MM.1S (cell line): ENCODE results near the gene EHMT2.
"Not testable (repeated sequence)": the region's sequence is repeated elsewhere in the genome, so short reads cannot be mapped to it uniquely, and the experiment has no call there.

Experiments used
- DNase-seq: peaks from one replicate; pipeline ENCODE4 v3.0.0-alpha.2; 2015
- H2AFZ ChIP-seq: fragments of 300-600 bp; sonication (generic); 2 replicates; pipeline ENCODE4 v1.6.0; 2016; ENCODE audit warnings: antibody characterized with exemption, low read length
- H3F3A ChIP-seq: fragments of 300-600 bp; sonication (generic); 2 replicates; pipeline ENCODE4 v1.6.1; 2016; ENCODE audit warnings: mild to moderate bottlenecking, antibody characterized with exemption, low read length, moderate library complexity, mixed read lengths; ENCODE audit not compliant: insufficient read depth
- H3K27ac ChIP-seq: fragments of 300-600 bp; sonication (generic); 2 replicates; pipeline ENCODE4 v1.5.1; 2016; ENCODE audit warnings: mild to moderate bottlenecking, low read length
- H3K27me3 ChIP-seq: fragments of 300-600 bp; sonication (generic); replicated peaks from 2 replicates; pipeline ENCODE4 v1.6.0; 2016; ENCODE audit warnings: low read length; ENCODE audit not compliant: insufficient read depth
- H3K36me3 ChIP-seq: fragments of 300-600 bp; sonication (generic); replicated peaks from 2 replicates; pipeline ENCODE4 v1.6.1; 2016; ENCODE audit warnings: mild to moderate bottlenecking, low read length, mixed read lengths; ENCODE audit not compliant: insufficient read depth
- H3K4me1 ChIP-seq: fragments of 300-600 bp; sonication (generic); 2 replicates; pipeline ENCODE4 v1.6.1; 2016; ENCODE audit warnings: low read length, mixed read lengths
- H3K4me2 ChIP-seq: fragments of 300-600 bp; sonication (generic); 2 replicates; pipeline ENCODE4 v1.6.0; 2016; ENCODE audit warnings: low read depth, low read length
- H3K4me3 ChIP-seq: fragments of 300-600 bp; sonication (generic); 2 replicates; pipeline ENCODE4 v1.5.1; 2016; ENCODE audit warnings: low read length, mixed read lengths
- H3K79me2 ChIP-seq: fragments of 300-600 bp; sonication (generic); 2 replicates; pipeline ENCODE4 v1.6.1; 2016; ENCODE audit warnings: mixed run types, low read length, mixed read lengths
- H3K9ac ChIP-seq: fragments of 300-600 bp; sonication (generic); 2 replicates; pipeline ENCODE4 v1.6.1; 2016; ENCODE audit warnings: low read length, mixed read lengths
- H3K9me2 ChIP-seq: fragments of 300-600 bp; sonication (generic); replicated peaks from 2 replicates; pipeline ENCODE4 v1.6.1; 2016; ENCODE audit warnings: mild to moderate bottlenecking, low read length, mixed read lengths; ENCODE audit not compliant: insufficient read depth
- H3K9me3 ChIP-seq: fragments of 300-600 bp; sonication (generic); replicated peaks from 2 replicates; pipeline ENCODE4 v1.6.1; 2016; ENCODE audit warnings: mild to moderate bottlenecking, low read length, mixed read lengths; ENCODE audit not compliant: insufficient read depth
- H4K20me1 ChIP-seq: fragments of 300-600 bp; sonication (generic); 2 replicates; pipeline ENCODE4 v1.6.1; 2016; ENCODE audit warnings: mild to moderate bottlenecking, low read length, moderate library complexity, mixed read lengths; ENCODE audit not compliant: insufficient read depth
- CTCF ChIP-seq: fragments of 300-600 bp; sonication (generic); IDR thresholded peaks from 2 replicates; pipeline ENCODE4 v1.5.1; 2016; ENCODE audit warnings: antibody characterized with exemption, low read length, mixed read lengths
- EZH2 ChIP-seq: fragments of 300-600 bp; sonication (generic); optimal IDR thresholded peaks from 2 replicates; pipeline ENCODE3; 2017; ENCODE audit warnings: low read depth, mild to moderate bottlenecking, antibody characterized with exemption, low read length, mixed read lengths
- EZH2phosphoT487 ChIP-seq: fragments of 300-600 bp; sonication (generic); IDR thresholded peaks from 2 replicates; pipeline ENCODE4 v1.6.1; 2018; ENCODE audit warnings: antibody characterized with exemption, low read length

The EHMT2 gene

GRCh38 chr6:31908791-31909190 lies 11.3 kb upstream of the EHMT2 start:
- Histone ChIP-seq H3K27ac (peak overlapping the region; percentile 51; the same call in 1 of the 2 replicates), H3K27me3 (no peaks in the 10 kb centered on the region), H3K79me2 (no peaks in the 10 kb centered on the region), H4K20me1 (no peaks in the 10 kb centered on the region), H3K4me2 (peak overlapping the region; percentile 56), H3K4me1 (peaks cover 14% of the 10 kb centered on the region; the same call in 1 of the 2 replicates), H3K4me3 (peak overlapping the region; percentile 10; the same call in 1 of the 2 replicates), H3F3A (peaks cover 8% of the 10 kb centered on the region), H3K36me3 (no peaks in the 10 kb centered on the region), H3K9ac (peak overlapping the region; percentile 25; the same call in 1 of the 2 replicates), H3K9me2 (no peaks in the 10 kb centered on the region), H2AFZ (0 out of 2 replicates have a peak overlapping the region, but pooled peaks have one; percentile 7), H3K9me3 (no peaks in the 10 kb centered on the region)
- TF ChIP-seq EZH2phosphoT487 (no peak), CTCF (no peak), EZH2 (no peak)
- peak; percentile 46 for DNase-seq

- not testable (repeated sequence) for H3K9ac ChIP-seq, H3K79me2 ChIP-seq, H3F3A ChIP-seq, H3K9me3 ChIP-seq, H3K27me3 ChIP-seq, H3K4me3 ChIP-seq, H3K9me2 ChIP-seq, DNase-seq, H4K20me1 ChIP-seq, H3K36me3 ChIP-seq
- Histone ChIP-seq H3K4me1 (peaks cover 14% of the 10 kb centered on the region; the same call in 1 of the 2 replicates), H3K4me2 (peak overlapping the region; percentile 56; the same call in 1 of the 2 replicates), H2AFZ (0 out of 2 replicates have a peak overlapping the region, but pooled peaks have one; percentile 7), H3K27ac (peak overlapping the region; percentile 51; the same call in 1 of the 2 replicates)
Observed at GRCh38 chr6:31908255-31908654, 10.8 kb upstream of the EHMT2 start.

- Histone ChIP-seq H3K4me1 (peaks cover 14% of the 10 kb centered on the region; the same call in 1 of the 2 replicates), H3K27ac (no peak overlapping the region)
Observed at GRCh38 chr6:31907158-31907813, 9.8 kb upstream of the EHMT2 start.

GRCh38 chr6:31906727-31907126 lies 9.2 kb upstream of the EHMT2 start:
- H3K36me3 ChIP-seq, H3K4me2 ChIP-seq, H3K79me2 ChIP-seq, H3K4me3 ChIP-seq, H4K20me1 ChIP-seq, H2AFZ ChIP-seq, DNase-seq, H3K27me3 ChIP-seq, H3K9me2 ChIP-seq, H3K9me3 ChIP-seq, H3K9ac ChIP-seq, H3K27ac ChIP-seq: not testable (repeated sequence)
- H3F3A ChIP-seq, result peaks cover 18% of the 10 kb centered on the region
- H3K4me1 ChIP-seq, result peaks cover 14% of the 10 kb centered on the region; the same call in 1 of the 2 replicates

More at GRCh38 chr6:31907158-31907813, 9.8 kb upstream of the EHMT2 start:
- Histone ChIP-seq H3K27me3 (no peaks in the 10 kb centered on the region), H3K9me2 (no peaks in the 10 kb centered on the region), H3K9ac (no peak overlapping the region), H3K9me3 (no peaks in the 10 kb centered on the region), H2AFZ (no peak overlapping the region), H4K20me1 (no peaks in the 10 kb centered on the region), H3F3A (peaks cover 16% of the 10 kb centered on the region), H3K36me3 (no peaks in the 10 kb centered on the region), H3K4me3 (no peak overlapping the region), H3K79me2 (no peaks in the 10 kb centered on the region), H3K4me2 (no peak overlapping the region)
- no peak for DNase-seq
- TF ChIP-seq EZH2phosphoT487, result no peak
- TF ChIP-seq CTCF, result no peak
- TF ChIP-seq EZH2, result no peak
